Measurements from ENCODE around the gene CDK3.
"Not testable (repeated sequence)": the region's sequence is repeated elsewhere in the genome, so short reads cannot be mapped to it uniquely, and the experiment has no call there.

CDK3 gene

GRCh38 chr17:76000755-76001521 is at the start of gene CDK3:
Gene CDK3, plus strand, starts transcription at chr17:76000855. Its CDS starts 571 bp downstream, at chr17:76001426.
- DNase-seq: no peak

- no peak for DNase-seq
Measured at GRCh38 chr17:75950855-75951554, 49.6 kb upstream of the CDK3 start.

DNA sequence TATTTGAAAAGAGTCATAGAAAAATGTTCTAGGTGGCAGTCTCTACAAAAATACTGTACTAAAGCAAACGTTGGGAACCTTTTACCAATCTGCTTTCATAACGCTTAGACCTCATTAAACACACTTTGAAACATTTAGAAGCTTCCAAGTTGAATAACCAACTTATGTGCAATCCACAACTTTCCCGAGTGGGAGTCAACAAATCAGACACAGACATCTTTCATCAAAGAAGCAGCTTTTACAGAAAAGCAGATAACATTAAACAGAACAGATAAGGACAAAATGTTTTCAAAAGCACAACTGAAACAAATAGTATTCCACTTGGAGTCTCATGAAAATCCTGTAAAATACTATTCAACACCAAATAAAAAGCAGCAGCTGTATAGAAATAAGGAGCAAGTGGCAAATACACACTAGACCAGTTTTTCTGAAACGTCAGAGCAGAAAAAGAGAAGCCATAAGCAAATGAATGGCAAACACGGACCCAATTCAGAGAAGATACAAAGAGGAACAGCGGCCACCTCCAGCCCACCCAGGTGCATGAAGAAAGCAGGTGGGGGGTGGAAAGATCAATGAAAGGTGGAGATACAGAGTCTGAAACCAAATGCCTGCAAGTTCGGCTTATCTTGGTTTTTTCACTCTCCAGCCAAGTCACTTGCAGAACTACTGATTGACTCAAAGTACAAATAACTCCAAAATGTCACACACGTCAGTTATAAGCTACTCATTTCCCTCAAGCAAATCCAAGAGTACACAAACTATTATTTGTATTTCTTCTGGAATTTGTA is 41.4 kb upstream of the CDK3 start:
- no peak for DNase-seq

- DNase-seq: no peak
Measured at GRCh38 chr17:75959839-75960511, 40.7 kb upstream of the CDK3 start.

DNA sequence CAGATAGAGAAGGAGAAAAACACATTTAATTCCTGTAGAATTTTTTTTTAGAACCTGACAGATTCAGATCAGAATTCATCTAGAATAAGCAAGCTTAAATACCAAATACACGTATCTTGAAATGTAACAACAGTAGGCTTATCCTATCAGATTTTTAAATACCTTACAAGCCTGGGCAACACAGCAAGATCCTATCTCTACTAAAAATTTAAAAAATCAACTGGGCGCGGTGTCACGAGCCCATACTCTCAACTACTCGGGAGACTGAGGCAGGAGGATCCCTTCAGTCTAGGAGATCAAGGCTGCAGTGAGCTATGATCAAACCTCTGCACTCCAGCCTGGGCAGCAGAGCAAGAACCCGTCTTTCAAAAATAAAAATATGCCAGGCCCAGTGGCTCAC is 35.2 kb upstream of the CDK3 start:
- DNase-seq: no peak

- not testable (repeated sequence) for DNase-seq
Measured at GRCh38 chr17:75969044-75969443, 31.6 kb upstream of the CDK3 start.

DNA sequence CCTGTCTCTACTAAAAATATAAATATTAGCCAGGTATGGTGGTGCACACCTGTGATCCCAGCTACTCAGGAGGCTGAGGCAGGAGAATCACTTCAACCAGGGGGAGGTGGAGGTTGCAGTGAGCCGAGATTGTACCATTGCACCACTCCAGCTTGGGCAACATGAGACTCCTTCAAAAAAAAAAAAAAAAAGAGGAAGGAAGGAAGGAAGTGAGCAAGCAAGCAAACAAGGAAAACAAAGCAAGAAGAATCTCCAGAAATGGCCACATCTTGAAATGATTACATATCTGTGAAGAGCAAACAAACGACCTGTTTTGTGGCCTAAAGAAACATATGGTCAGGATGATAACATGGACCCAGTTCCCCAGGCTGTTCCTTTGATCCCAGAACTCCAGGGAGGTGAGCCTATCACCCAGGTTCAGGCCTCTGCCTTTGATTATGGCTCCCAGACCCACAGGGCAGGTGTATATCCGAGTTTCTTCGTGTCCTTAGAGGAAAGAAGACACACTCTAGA is 30.6 kb upstream of the CDK3 start:
- DNase-seq: no peak

DNA sequence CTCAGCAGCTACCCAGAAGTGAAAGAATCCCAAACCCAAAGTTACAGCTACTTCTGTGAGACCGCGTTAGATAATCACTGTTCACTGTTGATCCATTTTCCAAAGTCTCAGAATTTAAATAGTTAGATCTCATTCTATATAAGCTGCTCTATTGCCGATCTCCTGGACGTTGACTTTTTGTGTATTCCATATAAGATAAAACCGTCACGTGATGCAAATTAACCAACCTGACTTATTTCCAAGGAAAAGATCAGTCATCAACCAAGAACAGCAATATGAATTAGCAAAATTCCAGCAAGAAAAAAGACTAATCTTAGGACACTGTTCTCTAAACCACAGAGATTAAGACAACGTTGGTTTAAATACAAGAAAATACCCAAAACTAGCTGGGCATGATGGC is 30.0 kb upstream of the CDK3 start:
- DNase-seq: no peak

- DNase-seq: not testable (repeated sequence)
Measured at GRCh38 chr17:75975187-75975586, 25.5 kb upstream of the CDK3 start.

GRCh38 chr17:75975757-75976174 is 24.9 kb upstream of the CDK3 start:
- no peak for DNase-seq

GRCh38 chr17:75976175-75976848 is 24.3 kb upstream of the CDK3 start:
- DNase-seq: no peak

- DNase-seq: peak; percentile 97
Measured at GRCh38 chr17:75978938-75979704, 21.5 kb upstream of the CDK3 start, which contains the start of the genes ACOX1 and TEN1. Gene ACOX1, minus strand, starts transcription at chr17:75979166. Its CDS starts 93 bp downstream, at chr17:75979073. Gene TEN1, plus strand, starts transcription at chr17:75979240. Its CDS starts 6,953 bp downstream, at chr17:75986193.

DNA sequence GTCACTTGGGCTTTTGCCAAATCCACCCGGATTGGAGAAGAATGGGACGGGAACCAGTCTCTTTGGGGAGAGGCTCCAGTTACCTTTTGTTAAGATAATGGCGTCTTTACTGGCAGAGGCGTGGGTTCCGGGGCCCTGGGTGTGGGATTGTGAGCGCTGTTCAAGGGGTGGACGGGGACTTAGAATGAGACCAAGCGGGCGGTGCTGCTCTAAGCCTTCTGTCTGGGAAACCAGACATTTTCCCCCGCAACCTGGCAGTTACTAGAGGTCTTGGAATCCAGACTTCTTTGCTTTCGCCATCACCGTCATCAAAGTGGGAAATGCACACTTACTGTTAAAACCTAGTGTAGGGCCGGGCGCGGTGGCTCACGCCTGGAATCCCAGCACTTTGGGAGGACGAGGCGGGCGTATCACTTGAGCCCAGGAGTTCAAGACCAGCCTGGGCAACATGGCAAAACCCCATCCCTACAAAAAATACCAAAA is 20.9 kb upstream of the CDK3 start:
- DNase-seq: no peak

DNA sequence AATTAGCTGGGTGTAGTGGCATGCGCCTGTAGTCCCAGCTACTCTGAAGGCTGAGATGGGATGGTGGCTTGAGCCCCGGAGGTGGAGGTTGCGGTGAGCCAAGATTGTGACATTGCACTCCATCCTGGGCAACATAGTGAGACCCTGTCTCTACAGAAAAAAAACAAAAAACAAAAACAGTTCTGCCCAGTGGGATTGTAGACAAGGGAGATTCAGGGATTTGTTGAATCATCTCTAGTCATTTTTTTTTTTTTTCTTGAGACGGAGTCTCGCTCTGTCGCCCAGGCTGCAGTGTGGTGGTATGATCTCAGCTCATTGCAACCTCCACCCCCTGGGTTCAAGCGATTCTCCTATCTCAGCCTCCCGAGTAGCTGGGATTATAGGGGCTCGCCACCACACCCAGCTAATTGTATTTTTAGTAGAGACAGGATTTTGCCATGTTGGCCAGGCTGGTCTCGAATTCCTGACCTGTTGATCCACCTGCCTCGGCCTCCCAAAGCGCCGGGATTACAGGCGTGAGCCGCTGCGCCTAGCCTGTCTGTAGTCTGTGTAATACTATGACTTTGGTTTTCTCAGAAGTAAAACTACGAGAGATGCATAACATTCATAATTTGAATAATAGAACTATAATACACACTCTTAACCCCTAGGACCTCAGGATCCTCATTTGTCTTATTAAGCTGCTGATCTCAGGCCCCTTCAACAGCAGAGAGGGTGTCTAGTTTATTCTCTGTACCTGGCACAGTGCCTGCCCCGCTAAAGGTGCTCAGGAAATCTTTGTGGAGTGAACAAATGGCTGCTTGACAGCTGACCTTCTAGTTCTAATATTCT is 20.3 kb upstream of the CDK3 start:
- DNase-seq: no peak

DNA sequence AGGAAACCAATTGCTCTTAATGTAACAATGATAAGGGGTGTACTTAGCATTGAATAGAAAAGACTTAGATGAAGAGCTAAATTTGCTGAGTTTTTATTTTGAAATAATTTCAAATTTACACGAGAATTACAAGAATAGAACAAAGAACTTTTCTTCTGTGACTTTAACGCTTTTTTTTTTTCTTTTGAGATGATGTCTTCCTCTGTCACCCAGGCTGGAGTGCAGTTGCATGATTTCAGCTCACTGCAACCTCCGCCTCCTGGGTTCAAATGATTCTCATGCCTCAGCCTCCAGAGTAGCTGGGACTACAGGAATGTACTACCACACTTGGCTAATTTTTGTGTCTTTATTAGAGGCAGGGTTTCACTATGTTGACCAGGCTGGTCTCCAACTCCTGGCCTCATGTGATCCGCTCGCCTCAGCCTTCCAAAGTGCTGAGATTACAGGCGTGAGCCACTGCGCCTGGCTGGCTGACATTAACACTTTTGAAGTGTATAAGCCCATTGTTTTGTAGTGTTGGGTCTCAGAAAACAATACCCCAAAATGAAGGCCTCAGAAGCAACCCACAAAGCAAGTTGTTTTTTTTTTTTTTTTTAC is 19.5 kb upstream of the CDK3 start:
- DNase-seq: no peak

GRCh38 chr17:75983501-75984181 is 17.0 kb upstream of the CDK3 start:
- no peak for DNase-seq

GRCh38 chr17:75985986-75986385 is 14.7 kb upstream of the CDK3 start:
- DNase-seq: no peak

- no peak for DNase-seq
Measured at GRCh38 chr17:75987041-75987440, 13.6 kb upstream of the CDK3 start.

- no peak for DNase-seq
Measured at GRCh38 chr17:75991396-75991795, 9.3 kb upstream of the CDK3 start.
